Suppressor macrophage (primary cell): ENCODE results near the gene BCLAF1.
A peak's percentile ranks its signal among the peaks of the same experiment; 100 is the strongest.
"Not testable (repeated sequence)": the region's sequence is repeated elsewhere in the genome, so short reads cannot be mapped to it uniquely, and the experiment has no call there.

Experiments used
- DNase-seq, 4 experiments: peaks; one replicate each; pipeline ENCODE4 v3.0.0-alpha.2; 2020 to 2022

Gene BCLAF1

DNA sequence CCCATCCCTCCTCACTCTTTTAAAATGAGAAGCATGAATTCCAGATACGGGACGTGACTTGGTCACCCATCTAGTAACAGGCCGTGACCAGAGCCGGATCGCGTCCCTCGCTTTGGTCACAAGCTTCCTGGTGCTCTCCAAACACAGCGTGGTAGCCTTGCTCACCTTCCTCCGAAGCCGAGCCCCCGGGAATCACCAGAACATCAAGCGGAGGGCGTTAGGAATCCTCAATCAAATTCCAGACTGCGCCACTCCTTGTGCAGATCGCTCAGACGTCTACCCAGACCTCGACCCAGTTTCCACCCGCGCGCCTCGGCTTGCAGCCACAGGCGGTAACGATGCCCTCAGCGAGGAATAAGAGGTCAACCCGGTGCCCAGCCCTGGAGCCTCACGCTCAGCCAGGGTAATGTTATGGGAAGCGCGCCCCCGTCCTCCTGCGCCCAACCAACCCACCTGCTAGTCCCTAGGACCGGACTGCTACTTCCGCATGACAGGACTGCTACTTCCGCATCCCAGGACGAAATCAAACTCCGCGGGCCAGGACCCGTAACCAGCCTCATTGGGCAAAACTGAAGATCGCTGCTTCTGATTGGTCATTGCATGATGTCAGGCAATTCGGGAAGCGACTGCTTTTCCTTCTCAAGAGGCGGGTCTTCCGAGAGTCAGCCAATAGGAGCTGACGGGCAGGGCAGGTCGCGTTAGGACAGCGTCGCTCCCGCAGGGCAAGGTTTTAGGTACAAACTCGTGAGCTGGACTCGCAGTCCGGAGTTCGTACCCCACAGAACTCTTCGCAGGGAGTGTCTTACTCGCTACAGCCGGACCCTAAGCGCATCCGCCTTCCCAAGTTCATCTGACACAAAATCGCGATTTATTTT lies 39.6 kb downstream of the BCLAF1 start, which contains the start of gene MTFR2:
MTFR2 (minus strand) TSS at position 501 of the 875 bp plus-strand sequence. CDS start 1,212 bp downstream, outside the sequence.
- peak; percentile 97 to 100 (median 98) for DNase-seq

- peak in 1 of 4 experiments; percentile 16 for DNase-seq
These were observed 40.3 kb downstream of the BCLAF1 start for GRCh38 chr6:136249336-136249735.

DNA sequence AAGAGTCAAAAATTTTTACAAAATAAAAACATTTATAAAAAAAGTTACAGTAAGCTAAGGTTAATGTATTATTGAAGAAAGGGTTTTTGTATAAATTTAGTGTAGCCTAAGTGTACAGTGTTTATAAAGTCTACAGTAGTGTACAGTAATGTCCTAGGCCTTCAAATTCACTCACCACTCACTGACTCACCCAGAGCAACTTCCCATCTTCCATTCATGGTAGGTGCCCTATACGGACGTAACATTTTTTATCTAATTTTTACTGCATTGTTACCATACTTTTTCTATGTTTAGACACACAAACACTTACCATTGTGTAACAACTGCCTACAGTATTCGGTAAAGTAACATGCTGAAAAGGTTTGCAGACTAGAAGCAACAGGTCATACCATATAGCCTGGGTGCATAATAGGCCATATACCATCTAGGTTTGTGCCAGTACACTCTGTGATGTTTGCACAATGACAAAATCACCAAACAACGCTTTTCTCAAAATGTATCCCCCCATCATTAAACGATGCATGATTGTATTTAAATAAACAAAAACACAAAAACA lies 45.5 kb downstream of the BCLAF1 start:
- no peak for DNase-seq

GRCh38 chr6:136236466-136237293 lies 53.0 kb downstream of the BCLAF1 start:
- peak; percentile 80 to 90 (median 88) for DNase-seq

- peak in 2 of 4 experiments; percentile 29 to 36 for DNase-seq
These were observed 54.4 kb downstream of the BCLAF1 start for GRCh38 chr6:136235233-136235564.

GRCh38 chr6:136232701-136233100 lies 56.9 kb downstream of the BCLAF1 start:
- DNase-seq = no peak

GRCh38 chr6:136230219-136230853 lies 59.3 kb downstream of the BCLAF1 start:
- DNase-seq = no peak

- DNase-seq = peak; percentile 50 to 84 (median 73)
These were observed 60.8 kb downstream of the BCLAF1 start for GRCh38 chr6:136228814-136229213.

- peak in 2 of 4 experiments; percentile 26 to 35 for DNase-seq
These were observed 62.8 kb downstream of the BCLAF1 start for GRCh38 chr6:136226674-136227377.

GRCh38 chr6:136226027-136226673 lies 63.5 kb downstream of the BCLAF1 start:
- DNase-seq = peak; percentile 66 to 78 (median 74)

DNA sequence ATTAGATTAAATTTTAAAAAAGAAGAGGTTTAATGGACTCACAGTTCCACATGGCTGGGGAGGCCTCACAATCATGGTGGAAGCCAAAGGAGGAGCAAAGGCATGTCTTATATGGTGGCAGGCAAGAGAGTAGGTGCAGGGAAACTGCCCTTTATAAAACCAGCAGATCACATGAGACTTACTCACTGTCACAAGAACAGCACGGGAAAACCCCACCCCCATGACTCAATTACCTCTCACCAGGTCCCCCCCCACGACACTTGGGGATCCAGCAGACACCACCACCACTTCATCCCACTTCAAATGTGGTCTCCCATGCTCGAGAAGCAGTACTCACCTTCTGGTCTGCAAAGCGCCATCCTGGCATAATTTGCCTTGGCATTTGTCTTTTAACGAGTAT lies 64.2 kb downstream of the BCLAF1 start:
- peak in 1 of 4 experiments; percentile 23 for DNase-seq

DNA sequence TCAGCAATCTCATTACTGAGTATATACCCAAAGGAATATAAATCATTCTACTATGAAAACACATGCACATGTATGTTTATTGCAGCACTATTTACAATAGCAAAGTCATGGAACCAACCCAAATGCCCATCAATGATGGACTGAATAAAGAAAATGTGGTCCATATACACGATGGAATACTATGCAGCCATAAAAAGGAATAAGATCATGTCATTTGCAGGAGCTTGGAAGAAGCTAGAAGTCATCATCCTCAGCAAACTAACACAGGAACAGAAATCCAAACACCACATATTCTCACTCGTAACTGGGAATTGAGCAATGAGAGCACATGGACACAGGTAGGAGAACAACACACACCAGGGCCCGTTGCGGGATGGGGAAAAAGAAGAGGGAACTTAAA lies 64.7 kb downstream of the BCLAF1 start:
- DNase-seq = not testable (repeated sequence)

- DNase-seq = no peak
These were observed 72.9 kb downstream of the BCLAF1 start for GRCh38 chr6:136216503-136217401.

- no peak for DNase-seq
These were observed 75.8 kb downstream of the BCLAF1 start for GRCh38 chr6:136213853-136214252.

GRCh38 chr6:136213012-136213539 lies 76.6 kb downstream of the BCLAF1 start:
- DNase-seq = no peak

- DNase-seq = no peak
These were observed 77.0 kb downstream of the BCLAF1 start for GRCh38 chr6:136212608-136213007.

DNA sequence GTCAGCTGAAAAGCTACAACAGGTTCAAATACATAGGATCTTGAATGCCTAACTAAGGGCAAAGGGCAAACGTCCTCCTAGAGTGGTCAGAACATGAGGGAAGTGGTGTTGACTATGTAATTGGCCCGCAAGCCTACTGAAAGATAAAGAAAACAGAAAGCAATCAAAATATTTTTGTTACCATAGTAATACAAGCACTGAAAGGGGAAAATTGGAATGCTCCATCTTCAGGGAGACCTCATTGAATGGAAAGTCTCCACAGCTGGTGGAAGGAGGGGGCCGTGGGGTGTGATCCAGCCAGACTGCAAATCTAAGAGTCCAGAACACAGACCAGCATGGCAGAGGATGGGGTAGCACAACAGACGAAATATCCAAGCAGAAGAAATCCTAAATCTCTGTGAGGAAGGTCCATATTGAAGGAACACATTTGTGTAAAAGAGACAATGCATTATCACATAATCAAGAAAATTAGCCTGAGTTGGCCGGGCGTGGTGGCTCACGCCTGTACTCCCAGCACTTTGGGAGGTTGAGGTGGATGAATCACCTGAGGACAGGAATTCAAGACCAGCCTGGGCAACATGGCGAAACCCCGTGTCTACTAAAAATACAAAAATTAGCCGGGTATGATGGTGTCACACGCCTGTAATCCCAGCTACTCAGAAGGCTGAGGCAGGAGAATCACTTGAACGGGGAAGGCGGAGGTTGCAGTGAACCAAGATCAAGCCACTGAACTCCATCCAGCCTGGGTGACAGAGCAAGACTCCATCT lies 79.1 kb downstream of the BCLAF1 start:
- DNase-seq = no peak

GRCh38 chr6:136209496-136209895 lies 80.2 kb downstream of the BCLAF1 start:
- DNase-seq = no peak

DNA sequence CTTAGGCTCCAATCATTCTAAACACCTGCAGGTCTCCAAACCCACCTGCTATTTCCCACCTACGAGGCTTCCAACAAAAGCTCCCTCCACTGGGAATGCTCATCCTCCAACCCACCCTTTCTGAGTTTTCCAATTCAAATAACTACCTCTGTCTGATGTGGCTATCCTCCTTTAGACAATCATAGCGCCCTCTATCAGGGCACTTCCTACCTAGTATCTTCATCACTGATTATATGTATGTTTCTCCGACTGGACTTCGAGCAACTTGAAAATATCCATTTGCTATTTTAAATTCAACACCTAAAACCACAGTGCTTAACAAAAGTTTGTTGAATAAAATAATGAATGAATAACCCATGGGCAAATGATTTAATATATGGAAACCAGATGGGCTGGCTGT lies 80.9 kb downstream of the BCLAF1 start:
- DNase-seq = no peak
